GM19397 (cell line): ENCODE measurements around the gene SLC35B4.

Source experiments
- ATAC-seq: cut with Tn5 transposase; IDR thresholded peaks from one replicate; pipeline ENCODE4 v1.9.1; 2021; ENCODE audit warnings: mild to moderate bottlenecking, moderate library complexity; ENCODE audit not compliant: unreplicated experiment

Gene SLC35B4

GRCh38 chr7:134332892-134333291 is 16.2 kb upstream of the SLC35B4 start:
- no peak for ATAC-seq

GRCh38 chr7:134331393-134331792 is 14.7 kb upstream of the SLC35B4 start:
- no peak for ATAC-seq

GRCh38 chr7:134330974-134331373 is 14.2 kb upstream of the SLC35B4 start:
- no peak for ATAC-seq

- ATAC-seq: no peak
Observed at GRCh38 chr7:134329614-134330346, 13.1 kb upstream of the SLC35B4 start.

- no peak for ATAC-seq
Observed at GRCh38 chr7:134328900-134329299, 12.2 kb upstream of the SLC35B4 start.

- no peak for ATAC-seq
Observed at GRCh38 chr7:134327896-134328295, 11.2 kb upstream of the SLC35B4 start.

GRCh38 chr7:134324107-134324506 is 7.4 kb upstream of the SLC35B4 start:
- no peak for ATAC-seq

GRCh38 chr7:134320201-134320600 is 3.5 kb upstream of the SLC35B4 start:
- ATAC-seq: no peak

GRCh38 chr7:134318443-134318842 is 1.7 kb upstream of the SLC35B4 start:
- ATAC-seq: no peak

GRCh38 chr7:134317434-134317833 is 704 bp upstream of the SLC35B4 start:
- no peak for ATAC-seq

GRCh38 chr7:134315679-134316538 is 821 bp downstream of the SLC35B4 start:
- no peak for ATAC-seq

- no peak for ATAC-seq
Observed at GRCh38 chr7:134313543-134313942, 3.2 kb downstream of the SLC35B4 start.

GRCh38 chr7:134312717-134313116 is 4.0 kb downstream of the SLC35B4 start:
- ATAC-seq: no peak

- no peak for ATAC-seq
Observed at GRCh38 chr7:134311807-134312206, 4.9 kb downstream of the SLC35B4 start.

GRCh38 chr7:134308548-134308947 is 8.2 kb downstream of the SLC35B4 start:
- ATAC-seq: no peak

GRCh38 chr7:134307320-134307719 is 9.4 kb downstream of the SLC35B4 start:
- ATAC-seq: no peak

GRCh38 chr7:134302120-134302519 is 14.6 kb downstream of the SLC35B4 start:
- ATAC-seq: no peak

- ATAC-seq: no peak
Observed at GRCh38 chr7:134301592-134301991, 15.1 kb downstream of the SLC35B4 start.

- ATAC-seq: no peak
Observed at GRCh38 chr7:134300988-134301387, 15.7 kb downstream of the SLC35B4 start.

- no peak for ATAC-seq
Observed at GRCh38 chr7:134298902-134299683, 17.6 kb downstream of the SLC35B4 start.

- no peak for ATAC-seq
Observed at GRCh38 chr7:134297489-134297888, 19.2 kb downstream of the SLC35B4 start.
